SK-N-SH (cell line): ENCODE results near the gene SLC39A9.

Source experiments
- CTCF ChIP-seq: fragments of 200-600 bp; sonication (generic); IDR thresholded peaks from 2 replicates; pipeline ENCODE4 v1.6.1; 2017; ENCODE audit warnings: antibody characterized with exemption, mild to moderate bottlenecking, moderate library complexity
- FOXM1 ChIP-seq: IDR thresholded peaks from 2 replicates; pipeline ENCODE4 v1.4.0; 2012; ENCODE audit warnings: low read depth, mild to moderate bottlenecking
- JUND ChIP-seq: IDR thresholded peaks from 2 replicates; pipeline ENCODE4 v1.4.0; 2012
- PBX3 ChIP-seq: IDR thresholded peaks from 2 replicates; pipeline ENCODE4; 2012
- POLR2AphosphoS5 ChIP-seq: IDR thresholded peaks from 2 replicates; pipeline ENCODE4 v1.6.1; 2012; ENCODE audit warnings: low read depth, low read length
- SMC3 ChIP-seq: IDR thresholded peaks from 2 replicates; pipeline ENCODE4 v1.6.1; 2012; ENCODE audit warnings: low read depth, low read length, improper control_type of control experiment
- TAF1 ChIP-seq: IDR thresholded peaks from 2 replicates; pipeline ENCODE4 v1.6.1; 2012; ENCODE audit warnings: low read depth, mild to moderate bottlenecking, low read length, moderate library complexity, borderline replicate concordance
- TCF12 ChIP-seq: IDR thresholded peaks from 2 replicates; pipeline ENCODE4 v1.4.0; 2012
- YY1 ChIP-seq: IDR thresholded peaks from 2 replicates; pipeline ENCODE4 v1.4.0; 2012; ENCODE audit warnings: low read depth, mild to moderate bottlenecking

- TF ChIP-seq POLR2AphosphoS5, result no peak
- no peak for TF ChIP-seq CTCF
- no peak for TF ChIP-seq TCF12
- TF ChIP-seq FOXM1, result no peak
- TF ChIP-seq YY1, result no peak
- TF ChIP-seq JUND, result no peak
- TF ChIP-seq PBX3, result no peak
- TF ChIP-seq TAF1, result no peak
- no peak for TF ChIP-seq SMC3
Measured at GRCh38 chr14:69413483-69413882, 15.0 kb downstream of the SLC39A9 start.
